ENCODE results near the gene EYS. TPM values are rescaled to one million over a fixed set of nuclear protein-coding genes. Genes with fewer than 3 reads are reported as not detected.
"Not testable (repeated sequence)": the region's sequence is repeated elsewhere in the genome, so short reads cannot be mapped to it uniquely, and the experiment has no call there.

Gene EYS
- total RNA-seq, 2 experiments from 2014 or later, result not detected

- POLR2A ChIA-PET, result no interaction called here
- no peak for ATAC-seq (ENCODE audit: poor library complexity)
Observed at GRCh38 chr6:64243618-64244017, 1463.4 kb downstream of the EYS start.

GRCh38 chr6:64238908-64239307, 1468.1 kb downstream of the EYS start:
- H3K4me3 ChIP-seq (ENCODE audit: low read length); H3K27me3 ChIP-seq (ENCODE audit: control insufficient read depth in 1 of 2, insufficient read depth in 2 of 2, low read length in 2 of 2); POLR2A ChIA-PET; CTCF ChIA-PET; H3K36me3 ChIP-seq (ENCODE audit: insufficient read depth, low read length); H3K4me3 Mint-ChIP-seq; ATAC-seq (ENCODE audit: poor library complexity); H3K4me1 Mint-ChIP-seq (ENCODE audit: low read depth); H3K27ac ChIP-seq (ENCODE audit: low read depth in 1 of 2, low read length in 2 of 2); H3K4me1 ChIP-seq (ENCODE audit: insufficient read depth, low read length); H3K27ac Mint-ChIP-seq; DNase-seq; H3K36me3 Mint-ChIP-seq (ENCODE audit: low read depth); H3K9me3 ChIP-seq (ENCODE audit: control insufficient read depth in 1 of 2, insufficient read depth in 1 of 2, low read length in 2 of 2); H3K27me3 Mint-ChIP-seq; intact Hi-C loops (cut with DNase I, micrococcal nuclease): not testable (repeated sequence)
- peaks cover 14% of the 10 kb centered on the region for H3K9me3 Mint-ChIP-seq

More at GRCh38 chr6:64243618-64244017, 1463.4 kb downstream of the EYS start:
- H3K9me3 Mint-ChIP-seq, result peaks cover 16% of the 10 kb centered on the region
- H3K27ac ChIP-seq (ENCODE audit: low read depth in 1 of 2, low read length in 2 of 2), result no peak overlapping the region
- H3K4me1 ChIP-seq (ENCODE audit: insufficient read depth, low read length), result no peaks in the 10 kb centered on the region
- no peaks in the 10 kb centered on the region for H3K27me3 Mint-ChIP-seq
- intact Hi-C loops (cut with DNase I, micrococcal nuclease), result no loop called here
- no peak overlapping the region for H3K27ac Mint-ChIP-seq
- DNase-seq, result no peak
- H3K27me3 ChIP-seq (ENCODE audit: control insufficient read depth in 1 of 2, insufficient read depth in 2 of 2, low read length in 2 of 2), result no peaks in the 10 kb centered on the region
- H3K36me3 Mint-ChIP-seq (ENCODE audit: low read depth), result no peaks in the 10 kb centered on the region
- H3K4me3 Mint-ChIP-seq, result no peak overlapping the region
- H3K4me3 ChIP-seq (ENCODE audit: low read length), result no peak overlapping the region
- TF ChIP-seq CTCF (IDR thresholded peaks at IDR 0.05), result no peak
- H3K36me3 ChIP-seq (ENCODE audit: insufficient read depth, low read length), result no peaks in the 10 kb centered on the region
- CTCF ChIA-PET, result no interaction called here
- H3K4me1 Mint-ChIP-seq (ENCODE audit: low read depth), result no peaks in the 10 kb centered on the region
- no peaks in the 10 kb centered on the region for H3K9me3 ChIP-seq (ENCODE audit: control insufficient read depth in 1 of 2, insufficient read depth in 1 of 2, low read length in 2 of 2)

GRCh38 chr6:64238071-64238470, 1469.0 kb downstream of the EYS start:
- no peaks in the 10 kb centered on the region for H3K9me3 ChIP-seq (ENCODE audit: control insufficient read depth in 1 of 2, insufficient read depth in 1 of 2, low read length in 2 of 2)
- no peaks in the 10 kb centered on the region for H3K4me1 ChIP-seq (ENCODE audit: insufficient read depth, low read length)
- no peak overlapping the region for H3K27ac Mint-ChIP-seq
- TF ChIP-seq CTCF (IDR thresholded peaks at IDR 0.05), result no peak
- H3K4me1 Mint-ChIP-seq (ENCODE audit: low read depth), result no peaks in the 10 kb centered on the region
- H3K27me3 ChIP-seq (ENCODE audit: control insufficient read depth in 1 of 2, insufficient read depth in 2 of 2, low read length in 2 of 2), result no peaks in the 10 kb centered on the region
- H3K36me3 ChIP-seq (ENCODE audit: insufficient read depth, low read length), result no peaks in the 10 kb centered on the region
- no peaks in the 10 kb centered on the region for H3K27me3 Mint-ChIP-seq
- CTCF ChIA-PET, result no interaction called here
- DNase-seq, result no peak
- no peak for ATAC-seq (ENCODE audit: poor library complexity)
- H3K4me3 ChIP-seq (ENCODE audit: low read length), result no peak overlapping the region
- H3K4me3 Mint-ChIP-seq, result no peak overlapping the region
- POLR2A ChIA-PET, result no interaction called here
- no peak overlapping the region for H3K27ac ChIP-seq (ENCODE audit: low read depth in 1 of 2, low read length in 2 of 2)
- intact Hi-C loops (cut with DNase I, micrococcal nuclease), result no loop called here
- peaks cover 14% of the 10 kb centered on the region for H3K9me3 Mint-ChIP-seq
- H3K36me3 Mint-ChIP-seq (ENCODE audit: low read depth), result no peaks in the 10 kb centered on the region

- H3K27ac Mint-ChIP-seq, result no peak overlapping the region
- Histone ChIP-seq H3K4me3 (ENCODE audit: low read length) (no peak overlapping the region), H3K4me1 (ENCODE audit: insufficient read depth, low read length) (no peaks in the 10 kb centered on the region), H3K9me3 (ENCODE audit: control insufficient read depth in 1 of 2, insufficient read depth in 1 of 2, low read length in 2 of 2) (peaks cover 0 to 3% of the 10 kb centered on the region in 2 experiments), H3K36me3 (ENCODE audit: insufficient read depth, low read length) (no peaks in the 10 kb centered on the region), H3K27me3 (ENCODE audit: control insufficient read depth in 1 of 2, insufficient read depth in 2 of 2, low read length in 2 of 2) (no peaks in the 10 kb centered on the region), H3K27ac (ENCODE audit: low read depth in 1 of 2, low read length in 2 of 2) (no peak overlapping the region)
- no peaks in the 10 kb centered on the region for H3K36me3 Mint-ChIP-seq (ENCODE audit: low read depth)
- intact Hi-C loops (cut with DNase I, micrococcal nuclease), result no loop called here
- TF ChIP-seq CTCF (IDR thresholded peaks at IDR 0.05), result no peak
- no peak for ATAC-seq (ENCODE audit: poor library complexity)
- CTCF ChIA-PET, result no interaction called here
- POLR2A ChIA-PET, result no interaction called here
- H3K9me3 Mint-ChIP-seq, result peaks cover 2% of the 10 kb centered on the region
- H3K27me3 Mint-ChIP-seq, result no peaks in the 10 kb centered on the region
- no peak for DNase-seq
- no peaks in the 10 kb centered on the region for H3K4me1 Mint-ChIP-seq (ENCODE audit: low read depth)
- H3K4me3 Mint-ChIP-seq, result no peak overlapping the region
Observed at GRCh38 chr6:64233746-64234145, 1473.3 kb downstream of the EYS start.
